Tibial nerve (tissue), 3 donors: ENCODE results near the gene HK2.

Source experiments
- POLR2A ChIP-seq, 2 donors: fragments of 450-650 bp; IDR thresholded peaks; one replicate each; pipeline ENCODE4 v1.6.1; 2017; ENCODE audit warnings: antibody characterized with exemption in 2 of 2, mild to moderate bottlenecking in 2 of 2, moderate library complexity in 2 of 2
- TF ChIP-seq, protein P1 (sequence below), 5 experiments: fragments of 200-600 bp in 3 of 5; fragments of 450-650 bp in 2 of 5; sonication (generic) in 3 of 5; IDR thresholded peaks; one replicate each; pipeline ENCODE4 v1.5.1; 2016 to 2019; ENCODE audit warnings: antibody characterized with exemption in 5 of 5, mild to moderate bottlenecking in 3 of 5, moderate library complexity in 2 of 5

- TF ChIP-seq, protein P1, sequence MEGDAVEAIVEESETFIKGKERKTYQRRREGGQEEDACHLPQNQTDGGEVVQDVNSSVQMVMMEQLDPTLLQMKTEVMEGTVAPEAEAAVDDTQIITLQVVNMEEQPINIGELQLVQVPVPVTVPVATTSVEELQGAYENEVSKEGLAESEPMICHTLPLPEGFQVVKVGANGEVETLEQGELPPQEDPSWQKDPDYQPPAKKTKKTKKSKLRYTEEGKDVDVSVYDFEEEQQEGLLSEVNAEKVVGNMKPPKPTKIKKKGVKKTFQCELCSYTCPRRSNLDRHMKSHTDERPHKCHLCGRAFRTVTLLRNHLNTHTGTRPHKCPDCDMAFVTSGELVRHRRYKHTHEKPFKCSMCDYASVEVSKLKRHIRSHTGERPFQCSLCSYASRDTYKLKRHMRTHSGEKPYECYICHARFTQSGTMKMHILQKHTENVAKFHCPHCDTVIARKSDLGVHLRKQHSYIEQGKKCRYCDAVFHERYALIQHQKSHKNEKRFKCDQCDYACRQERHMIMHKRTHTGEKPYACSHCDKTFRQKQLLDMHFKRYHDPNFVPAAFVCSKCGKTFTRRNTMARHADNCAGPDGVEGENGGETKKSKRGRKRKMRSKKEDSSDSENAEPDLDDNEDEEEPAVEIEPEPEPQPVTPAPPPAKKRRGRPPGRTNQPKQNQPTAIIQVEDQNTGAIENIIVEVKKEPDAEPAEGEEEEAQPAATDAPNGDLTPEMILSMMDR (IDR thresholded peaks at IDR 0.05), result no peak
- no peak for TF ChIP-seq POLR2A (IDR thresholded peaks at IDR 0.05)
Measured at GRCh38 chr2:74911061-74911460, 77.1 kb downstream of the HK2 start.
